ENCODE results near the gene GNAT2.

GRCh38 chr1:109598156-109598555, 21.3 kb downstream of the GNAT2 start:
- TF ChIP-seq PAX5 (IDR thresholded peaks at IDR 0.05; ENCODE audit: insufficient read depth, low read length, severe bottlenecking) = no peak
- no peak for TF ChIP-seq POLR2AphosphoS5 (IDR thresholded peaks at IDR 0.05; ENCODE audit: low read depth, low read length)
- no peak for TF ChIP-seq POLR2A (IDR thresholded peaks at IDR 0.05; ENCODE audit: low read depth, low read length)
